GM12878 (cell line): ENCODE measurements around the gene RDH5. TPM values are rescaled to one million over a fixed set of nuclear protein-coding genes. Genes with fewer than 3 reads are reported as not detected.

Source experiments
- ATAC-seq: fragments of 200-7000 bp; cut with Tn5 transposase; 3 replicates; pipeline ENCODE4 v1.9.1; 2020; ENCODE audit warnings: mild to moderate bottlenecking, moderate library complexity
- BruUV-seq: library from RNA; stranded (reverse); fragments of 400-500 nt; replicated peaks from 2 replicates; lab custom pipeline; 2021; lab: Mats Ljungman, UMichigan
- CTCF ChIA-PET: fragments of 300-600 bp; sonication (Branson Sonifier 250); formaldehyde crosslinking; extraction: SDS; loops from one replicate; lab custom pipeline; 2021; ENCODE audit warnings: inconsistent platforms; lab: Yijun Ruan, JAX
- POLR2A ChIA-PET: fragments of 350-600 bp; formaldehyde crosslinking; extraction: SDS; loops from one replicate; lab custom pipeline; 2021; ENCODE audit warnings: inconsistent platforms; lab: Charles Lee
- RAD21 ChIA-PET: fragments of 300-600 bp; sonication (Branson Sonifier 250); formaldehyde crosslinking; loops from one replicate; lab custom pipeline; 2023; ENCODE audit warnings: antibody characterized with exemption; ENCODE audit not compliant: unreplicated experiment; lab: Charles Lee
- SMC1A ChIA-PET: fragments of 300-600 bp; sonication (Branson Sonifier 250); formaldehyde crosslinking; loops from one replicate; lab custom pipeline; 2023; ENCODE audit not compliant: unreplicated experiment, uncharacterized antibody; lab: Charles Lee
- DNase-seq: peaks from one replicate; pipeline ENCODE4 v3.0.0-alpha.2; 2011; ENCODE audit warnings: low read depth, low spot score
- FAIRE-seq: peaks from 3 replicates; lab custom pipeline; 2011; peaks lifted over from hg19 to GRCh38; lab: Jason Lieb, UNC
- H2AFZ ChIP-seq: 2 replicates; pipeline ENCODE4 v1.6.0; 2011; ENCODE audit warnings: low read depth, low read length, control low read depth; ENCODE audit not compliant: control insufficient read depth
- H3K27ac ChIP-seq: 2 replicates; pipeline ENCODE4 v1.5.1; 2011; ENCODE audit warnings: control low read depth; ENCODE audit not compliant: control insufficient read depth, insufficient read depth
- H3K27me3 ChIP-seq, 2 experiments: replicated peaks in 1 of 2; 2 replicates each; pipeline versions ENCODE4 v1.6.0 to v1.6.1; 2011; ENCODE audit warnings: low read length in 1 of 2; ENCODE audit not compliant: control insufficient read depth in 2 of 2, insufficient read depth in 2 of 2
- H3K36me3 ChIP-seq, 2 experiments: 2 replicates each; pipeline ENCODE4 v1.5.1; 2011; ENCODE audit warnings: low read length in 1 of 2; ENCODE audit not compliant: control insufficient read depth in 2 of 2, insufficient read depth in 2 of 2
- H3K4me1 ChIP-seq: 2 replicates; pipeline ENCODE4 v1.6.1; 2011; ENCODE audit warnings: mild to moderate bottlenecking, low read length, moderate library complexity, mixed read lengths; ENCODE audit not compliant: control insufficient read depth, insufficient read depth
- H3K4me2 ChIP-seq: 2 replicates; pipeline ENCODE4 v1.6.0; 2011; ENCODE audit warnings: control low read depth; ENCODE audit not compliant: control insufficient read depth, insufficient read depth
- H3K4me3 ChIP-seq: fragments of 200-600 bp; sonication (generic); 2 replicates; pipeline ENCODE4 v1.5.1; 2016
- H3K79me2 ChIP-seq: 2 replicates; pipeline ENCODE4 v1.6.0; 2011; ENCODE audit warnings: low read length; ENCODE audit not compliant: control insufficient read depth, insufficient read depth
- H3K9ac ChIP-seq: 2 replicates; pipeline ENCODE4 v1.8.0; 2011; ENCODE audit warnings: low read length, control low read depth, mixed read lengths; ENCODE audit not compliant: control insufficient read depth, insufficient read depth
- H3K9me3 ChIP-seq: replicated peaks from 3 replicates; pipeline ENCODE4 v1.5.1; 2011; ENCODE audit warnings: mild to moderate bottlenecking, low read length; ENCODE audit not compliant: control insufficient read depth, insufficient read depth
- H4K20me1 ChIP-seq: 2 replicates; pipeline ENCODE4 v1.6.0; 2011; ENCODE audit not compliant: control insufficient read depth, insufficient read depth
- ATF7 ChIP-seq: fragments of 450-650 bp; IDR thresholded peaks from 2 replicates; pipeline ENCODE4 v1.6.1; 2016; ENCODE audit warnings: low read depth, mild to moderate bottlenecking
- CREM ChIP-seq: IDR thresholded peaks from 2 replicates; pipeline ENCODE4 v1.6.1; 2014; ENCODE audit warnings: antibody characterized with exemption, low read depth
- IKZF1 ChIP-seq: fragments of 450-650 bp; conservative IDR thresholded peaks from 2 replicates; pipeline ENCODE4 v1.6.1; 2017; ENCODE audit warnings: antibody characterized with exemption, mild to moderate bottlenecking
- IKZF2 ChIP-seq, 2 experiments: fragments of 450-650 bp; IDR thresholded peaks; 2 replicates each; pipeline ENCODE4 v1.6.1; 2017; ENCODE audit warnings: mild to moderate bottlenecking in 2 of 2, moderate library complexity in 2 of 2
- WGBS: methylation state at CpG from one replicate; pipeline ENCODE4 v1.1.6; 2016; ENCODE audit warnings: low lambda C conversion rate; ENCODE audit not compliant: insufficient replicate concordance, insufficient coverage; ENCODE audit errors: missing lambda C conversion rate; 5-methylcytosine and 5-hydroxymethylcytosine counted together
- in situ Hi-C: fragments of 300-500 bp; cut with MboI; formaldehyde crosslinking; loops from 9 replicates; pipeline ENCODE4 v1.14.3; 2018; ENCODE audit warnings: mixed read lengths
- intact Hi-C: fragments of 100-400 bp; cut with micrococcal nuclease; formaldehyde crosslinking; loops from one replicate; pipeline ENCODE4 v1.14.2; 2022; ENCODE audit not compliant: unreplicated experiment
- polyA plus RNA-seq, 11 experiments: library from polyadenylated mRNA; depleted of rRNA in 4 of 11; unstranded in 6 of 11; stranded (reverse) in 5 of 11; fragments of >200 nt; fragmentation: Nextera tagmentation in 4 of 11; fragmentation: Illumina TruSeq in 1 of 11; extraction: Ambion mirVana in 4 of 11; extraction: Trizol in 1 of 11; gene quantifications; 1 replicate in 1 of 11; 2 replicates in 10 of 11; pipeline versions ENCODE4 v1.2.1 to v1.2.3, GENCODE V29; 2011 to 2016; ENCODE audit warnings: inconsistent platforms in 2 of 11, missing spikeins in 2 of 11, low read depth in 1 of 11
- total RNA-seq, 4 experiments: library from RNA; depleted of rRNA in 3 of 4; stranded (reverse); fragments of >200 nt in 3 of 4; fragmentation: Illumina TruSeq in 1 of 4; extraction: Trizol in 1 of 4; gene quantifications; 2 replicates each; pipeline versions ENCODE4 v1.2.1 to v1.2.3, GENCODE V29; 2013 to 2021

The RDH5 gene
- total and polyA plus RNA-seq, 10 of the 15 experiments (the other 5 are each of a cell fraction or from before 2014, with no cell fraction given): 2.6 to 11.6 (median 7.3) TPM

DNA sequence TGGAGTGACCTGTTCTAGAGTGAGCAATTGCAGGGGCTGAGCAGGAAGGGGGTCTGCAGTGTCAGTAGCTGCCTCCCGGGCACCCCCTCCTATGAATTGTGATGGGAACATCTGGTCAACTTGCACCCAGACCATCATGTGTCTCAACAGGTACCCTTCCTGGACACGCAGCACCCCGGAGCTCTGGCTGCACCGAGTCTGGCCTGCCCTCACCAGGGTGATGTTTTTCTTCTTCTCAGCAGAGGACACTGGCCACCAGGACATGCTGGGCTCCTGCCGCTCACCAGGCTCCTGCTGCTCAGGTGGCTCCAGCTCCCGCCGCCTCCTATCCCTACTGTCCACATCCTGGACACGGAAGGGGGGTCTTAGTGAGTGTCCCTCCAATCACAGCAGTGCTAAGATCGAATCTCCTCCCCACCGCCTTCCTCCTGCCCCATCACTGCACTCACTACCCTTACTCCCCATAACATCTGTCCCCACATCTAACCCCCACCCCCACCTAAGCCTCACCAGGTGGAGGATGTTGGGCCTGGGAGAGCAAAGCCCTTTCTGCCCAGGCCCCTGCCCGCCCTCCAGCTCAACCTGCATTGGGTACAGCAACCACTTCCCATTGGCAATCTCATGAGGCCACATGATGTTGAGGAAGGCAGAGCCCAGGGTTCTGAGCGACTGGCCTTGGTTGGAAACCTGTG, 27.4 kb upstream of the RDH5 start:
- ChIA-PET SMC1A (no interaction called here), POLR2A (no interaction called here), CTCF (no interaction called here), RAD21 (no interaction called here)
- in situ Hi-C loops (no loop called here), intact Hi-C loops (no loop called here)
- TF ChIP-seq IKZF2 (IDR thresholded peaks at IDR 0.05) (no peak), ATF7 (no peak), IKZF1 (no peak)
- Histone ChIP-seq H3K4me2 (no peak overlapping the region), H4K20me1 (no peaks in the 10 kb centered on the region), H3K36me3 (no peaks in the 10 kb centered on the region), H3K9ac (no peak overlapping the region), H3K27ac (no peak overlapping the region), H3K27me3 (no peaks in the 10 kb centered on the region; a peak in 1 of 4 replicates), H2AFZ (no peak overlapping the region), H3K79me2 (no peaks in the 10 kb centered on the region), H3K9me3 (no peaks in the 10 kb centered on the region), H3K4me3 (no peak overlapping the region), H3K4me1 (peaks cover 3% of the 10 kb centered on the region)
- no peak for ATAC-seq
- 63% methylated on average over 12 of the region's 12 CpGs for WGBS
- FAIRE-seq: no peak
- BruUV-seq: no TSS peak
- DNase-seq: no peak

- Histone ChIP-seq H3K79me2 (no peaks in the 10 kb centered on the region), H3K4me3 (no peak overlapping the region), H3K9ac (no peak overlapping the region), H3K27me3 (no peaks in the 10 kb centered on the region), H4K20me1 (no peaks in the 10 kb centered on the region), H3K4me2 (no peak overlapping the region), H3K9me3 (no peaks in the 10 kb centered on the region), H3K27ac (no peak overlapping the region), H3K4me1 (no peaks in the 10 kb centered on the region), H3K36me3 (no peaks in the 10 kb centered on the region), H2AFZ (no peak overlapping the region)
- BruUV-seq: no TSS peak
- ChIA-PET RAD21 (no interaction called here), POLR2A (no interaction called here), CTCF (no interaction called here), SMC1A (no interaction called here)
- no peak for FAIRE-seq
- no peak for TF ChIP-seq CREM
- no peak for ATAC-seq
- in situ Hi-C loops (no loop called here), intact Hi-C loops (no loop called here)
- 49% methylated on average over 7 of the region's 7 CpGs for WGBS
- DNase-seq: no peak
Observed at GRCh38 chr12:55693323-55694187, 26.6 kb upstream of the RDH5 start.
